Testis (tissue), 2 donors: Measurements from ENCODE around the gene DAPP1.

Experiments used
- POLR2A ChIP-seq: fragments of 450-650 bp; IDR thresholded peaks from one replicate; pipeline ENCODE4 v1.6.1; 2017; ENCODE audit warnings: antibody characterized with exemption, mild to moderate bottlenecking, moderate library complexity
- TF ChIP-seq, protein P1 (sequence below), 3 experiments: fragments of 450-650 bp in 2 of 3; fragments of 200-600 bp in 1 of 3; sonication (generic) in 1 of 3; IDR thresholded peaks; one replicate each; pipeline ENCODE4 v1.5.1; 2016 to 2019; ENCODE audit warnings: antibody characterized with exemption in 3 of 3, mild to moderate bottlenecking in 2 of 3, moderate library complexity in 1 of 3

DNA sequence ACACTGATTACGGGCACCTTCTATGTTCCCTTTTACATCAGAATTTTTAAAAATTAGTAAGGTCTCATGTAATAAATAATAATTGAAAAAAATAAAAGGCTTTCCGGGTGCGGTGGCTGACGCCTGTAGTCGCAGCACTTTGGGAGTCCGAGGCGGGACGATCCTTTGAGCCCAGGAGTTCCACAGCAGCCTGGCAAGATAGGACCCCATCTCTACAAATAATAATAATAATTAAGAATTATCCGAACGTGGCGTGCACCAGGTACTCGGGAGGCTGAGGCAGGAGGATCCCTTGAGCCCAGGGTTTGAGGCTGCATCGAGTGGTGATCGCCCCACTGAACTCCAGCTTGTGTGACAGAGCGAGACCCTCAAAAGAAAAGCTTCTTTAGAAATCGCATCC lies 78.4 kb downstream of the DAPP1 start:
- TF ChIP-seq, protein P1, sequence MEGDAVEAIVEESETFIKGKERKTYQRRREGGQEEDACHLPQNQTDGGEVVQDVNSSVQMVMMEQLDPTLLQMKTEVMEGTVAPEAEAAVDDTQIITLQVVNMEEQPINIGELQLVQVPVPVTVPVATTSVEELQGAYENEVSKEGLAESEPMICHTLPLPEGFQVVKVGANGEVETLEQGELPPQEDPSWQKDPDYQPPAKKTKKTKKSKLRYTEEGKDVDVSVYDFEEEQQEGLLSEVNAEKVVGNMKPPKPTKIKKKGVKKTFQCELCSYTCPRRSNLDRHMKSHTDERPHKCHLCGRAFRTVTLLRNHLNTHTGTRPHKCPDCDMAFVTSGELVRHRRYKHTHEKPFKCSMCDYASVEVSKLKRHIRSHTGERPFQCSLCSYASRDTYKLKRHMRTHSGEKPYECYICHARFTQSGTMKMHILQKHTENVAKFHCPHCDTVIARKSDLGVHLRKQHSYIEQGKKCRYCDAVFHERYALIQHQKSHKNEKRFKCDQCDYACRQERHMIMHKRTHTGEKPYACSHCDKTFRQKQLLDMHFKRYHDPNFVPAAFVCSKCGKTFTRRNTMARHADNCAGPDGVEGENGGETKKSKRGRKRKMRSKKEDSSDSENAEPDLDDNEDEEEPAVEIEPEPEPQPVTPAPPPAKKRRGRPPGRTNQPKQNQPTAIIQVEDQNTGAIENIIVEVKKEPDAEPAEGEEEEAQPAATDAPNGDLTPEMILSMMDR (IDR thresholded peaks at IDR 0.05) = no peak
- no peak for TF ChIP-seq POLR2A
